Spleen (tissue), 11 donors: ENCODE data around the gene SCN9A. TPM values are rescaled to one million over a fixed set of nuclear protein-coding genes. Genes with fewer than 3 reads are reported as not detected.

ENCODE experiments used
- DNase-seq: peaks from one replicate; pipeline ENCODE4 v3.0.0-alpha.2; 2020
- H3K27ac ChIP-seq, 8 donors: fragments of 200-600 bp; sonication (generic) in 7 of 8; 1 replicate in 4 of 8; 2 replicates in 4 of 8; pipeline versions ENCODE4 v1.5.0 to v1.8.0; 2016 to 2021; ENCODE audit warnings: inconsistent platforms in 4 of 8, mild to moderate bottlenecking in 4 of 8, moderate library complexity in 1 of 8
- H3K27me3 ChIP-seq, 7 donors: fragments of 200-600 bp; sonication (generic) in 6 of 7; replicated peaks in 1 of 7; 1 replicate in 4 of 7; 2 replicates in 3 of 7; pipeline versions ENCODE4 v1.5.0 to v1.8.0; 2016 to 2021; ENCODE audit warnings: inconsistent platforms in 3 of 7, mild to moderate bottlenecking in 1 of 7
- H3K36me3 ChIP-seq, 6 donors: fragments of 200-600 bp; sonication (generic) in 5 of 6; 1 replicate in 4 of 6; 2 replicates in 2 of 6; pipeline versions ENCODE4 v1.5.0 to v1.8.0; 2016 to 2021; ENCODE audit warnings: inconsistent platforms in 2 of 6
- H3K4me1 ChIP-seq, 6 donors: fragments of 200-600 bp; sonication (generic) in 5 of 6; 1 replicate in 3 of 6; 2 replicates in 3 of 6; pipeline versions ENCODE4 v1.5.0 to v1.8.0; 2016 to 2021; ENCODE audit warnings: inconsistent platforms in 3 of 6
- H3K4me3 ChIP-seq, 8 donors: fragments of 200-600 bp; sonication (generic) in 7 of 8; 1 replicate in 4 of 8; 2 replicates in 4 of 8; pipeline versions ENCODE4 v1.5.0 to v1.8.0; 2016 to 2021; ENCODE audit warnings: inconsistent platforms in 4 of 8, mild to moderate bottlenecking in 4 of 8, moderate library complexity in 2 of 8
- H3K9me3 ChIP-seq, 8 donors: fragments of 200-600 bp; sonication (generic) in 7 of 8; 1 replicate in 4 of 8; 2 replicates in 4 of 8; pipeline versions ENCODE4 v1.5.0 to v1.8.0; 2016 to 2021; ENCODE audit warnings: inconsistent platforms in 4 of 8
- CTCF ChIP-seq, 11 experiments: fragments of 200-600 bp in 7 of 11; fragments of 450-650 bp in 4 of 11; sonication (generic) in 4 of 11; IDR thresholded peaks in 8 of 11; conservative IDR thresholded peaks in 3 of 11; 1 replicate in 7 of 11; 2 replicates in 4 of 11; pipeline versions ENCODE4 v1.4.0 to v1.8.0; 2016 to 2021; ENCODE audit warnings: antibody characterized with exemption in 11 of 11, inconsistent platforms in 4 of 11, mild to moderate bottlenecking in 1 of 11
- POLR2A ChIP-seq, 3 donors: fragments of 450-650 bp; IDR thresholded peaks; one replicate each; pipeline ENCODE4 v1.5.1; 2017; ENCODE audit warnings: antibody characterized with exemption in 3 of 3, mild to moderate bottlenecking in 1 of 3
- POLR2AphosphoS5 ChIP-seq, 3 donors: sonication (generic); formaldehyde crosslinking; IDR thresholded peaks; one replicate each; pipeline ENCODE4 v1.5.1; 2017; ENCODE audit warnings: antibody characterized with exemption in 3 of 3
- WGBS, 5 donors: extraction: QIAGEN DNeasy Blood & Tissue Kit in 3 of 5; methylation state at CpG; one replicate each; pipeline versions ENCODE4 v1.1.5 to v1.1.7; 2013 to 2018; 5-methylcytosine and 5-hydroxymethylcytosine counted together
- intact Hi-C: fragments of 100-400 bp; cut with DNase I; formaldehyde crosslinking; loops from one replicate; pipeline ENCODE4 v1.15.0; 2023; ENCODE audit warnings: low total_unique reads
- polyA plus RNA-seq, 3 donors: library from polyadenylated mRNA; stranded (reverse); fragments of 200-250 nt; gene quantifications; one replicate each; pipeline ENCODE4 v1.2.1, GENCODE V29; 2013
- total RNA-seq, 7 donors: library from RNA; depleted of rRNA in 3 of 7; stranded (reverse); fragments of >200 nt in 3 of 7; fragmentation: NEBNext Ultra II Directional in 4 of 7; extraction: Animal tissue kit (Norgen Biotek cat#: 25700) in 4 of 7; gene quantifications; one replicate each; pipeline versions ENCODE4 v1.1.0 to v1.2.1, GENCODE V29; 2016 to 2021
- donor health status: healthy with polysubstance abuse.
- donor health status: DM: no; HTN: no; CAD: no; lungs with moderate emphysema.
- donor health status: DM: no; HTN: no; CAD: no.
- donor health status: Bipolar disorder and iron deficiency.
- donor health status: healthy.
- donor health status: DM: no; HTN: no; CAD: no.
- donor health status: DM: yes; HTN: yes; CAD: no.

The SCN9A gene
- total and polyA plus RNA-seq, 10 donors = 0.76 to 27.9 (median 17.3) TPM

- intact Hi-C loops = no loop called here
- no peaks in the 10 kb centered on the region for H3K4me1 ChIP-seq
- WGBS, 5 donors = 45 to 74% (median 58%) methylated on average over 3 of the region's 3 CpGs
- TF ChIP-seq POLR2AphosphoS5 (IDR thresholded peaks at IDR 0.05) (no peak), POLR2A (IDR thresholded peaks at IDR 0.05) (no peak), CTCF (IDR thresholded peaks at IDR 0.05 in 8 of 11, conservative IDR thresholded peaks at IDR 0.05 in 3 of 11) (no peak)
- H3K27me3 ChIP-seq = no peaks in the 10 kb centered on the region
- no peaks in the 10 kb centered on the region for H3K9me3 ChIP-seq
- H3K27ac ChIP-seq = no peak overlapping the region
- H3K4me3 ChIP-seq = no peak overlapping the region
- no peaks in the 10 kb centered on the region for H3K36me3 ChIP-seq
- no peak for DNase-seq
Measured at GRCh38 chr2:166171216-166171615, 204.5 kb downstream of the SCN9A start.

GRCh38 chr2:166170356-166170755 lies 205.4 kb downstream of the SCN9A start:
- no peaks in the 10 kb centered on the region for H3K36me3 ChIP-seq
- TF ChIP-seq CTCF (IDR thresholded peaks at IDR 0.05 in 8 of 11, conservative IDR thresholded peaks at IDR 0.05 in 3 of 11) = no peak
- no peak for TF ChIP-seq POLR2AphosphoS5 (IDR thresholded peaks at IDR 0.05)
- TF ChIP-seq POLR2A (IDR thresholded peaks at IDR 0.05) = no peak
- H3K4me3 ChIP-seq = no peak overlapping the region
- no peaks in the 10 kb centered on the region for H3K9me3 ChIP-seq
- DNase-seq = no peak
- H3K27me3 ChIP-seq = no peaks in the 10 kb centered on the region
- no peak overlapping the region for H3K27ac ChIP-seq
- intact Hi-C loops = no loop called here
- 80 to 92% (median 84%) methylated on average over 2 of the region's 2 CpGs for WGBS, 5 donors
- no peaks in the 10 kb centered on the region for H3K4me1 ChIP-seq

GRCh38 chr2:166167449-166167848 lies 208.3 kb downstream of the SCN9A start:
- Histone ChIP-seq H3K27me3 (no peaks in the 10 kb centered on the region), H3K4me1 (no peaks in the 10 kb centered on the region), H3K9me3 (no peaks in the 10 kb centered on the region), H3K27ac (no peak overlapping the region), H3K36me3 (no peaks in the 10 kb centered on the region), H3K4me3 (no peak overlapping the region)
- DNase-seq = no peak
- TF ChIP-seq POLR2AphosphoS5 (IDR thresholded peaks at IDR 0.05) (no peak), CTCF (IDR thresholded peaks at IDR 0.05 in 8 of 11, conservative IDR thresholded peaks at IDR 0.05 in 3 of 11) (no peak), POLR2A (IDR thresholded peaks at IDR 0.05) (no peak)
- 39 to 69% (median 45%) methylated on average over 2 of the region's 2 CpGs for WGBS, 5 donors
- intact Hi-C loops = no loop called here

- WGBS, 5 donors = 48 to 70% (median 58%) methylated on average over 2 of the region's 2 CpGs
- TF ChIP-seq POLR2AphosphoS5 (IDR thresholded peaks at IDR 0.05) = no peak
- no peak for TF ChIP-seq POLR2A (IDR thresholded peaks at IDR 0.05)
- TF ChIP-seq CTCF (IDR thresholded peaks at IDR 0.05 in 8 of 11, conservative IDR thresholded peaks at IDR 0.05 in 3 of 11) = no peak
- intact Hi-C loops = no loop called here
Measured at GRCh38 chr2:166163775-166164174, 212.0 kb downstream of the SCN9A start.

More at GRCh38 chr2:166163775-166164174, 212.0 kb downstream of the SCN9A start:
- H3K4me3 ChIP-seq = no peak overlapping the region
- no peaks in the 10 kb centered on the region for H3K4me1 ChIP-seq
- H3K36me3 ChIP-seq = no peaks in the 10 kb centered on the region
- H3K9me3 ChIP-seq = no peaks in the 10 kb centered on the region
- no peak overlapping the region for H3K27ac ChIP-seq
- no peak for DNase-seq
- H3K27me3 ChIP-seq = no peaks in the 10 kb centered on the region
